A549 (cell line): ENCODE data around the gene SLCO3A1.

Source experiments
- CHD2 ChIP-seq: fragments of 150-350 bp; IDR thresholded peaks from 2 replicates; pipeline ENCODE4 v1.6.1; 2014; ENCODE audit warnings: low read length; ENCODE audit not compliant: partially characterized antibody
- CTCF ChIP-seq: fragments of >200 bp; sonication (Bioruptor Twin); formaldehyde crosslinking; IDR thresholded peaks from 3 replicates; pipeline ENCODE4 v1.5.1; 2016
- ELK1 ChIP-seq: fragments of 150-350 bp; IDR thresholded peaks from 2 replicates; pipeline ENCODE4 v1.6.1; 2014; ENCODE audit warnings: low read depth, mild to moderate bottlenecking, low read length
- EP300 ChIP-seq, 2 experiments: fragments of >200 bp; sonication (Bioruptor Twin); formaldehyde crosslinking; IDR thresholded peaks; 2 replicates in 1 of 2; 3 replicates in 1 of 2; pipeline ENCODE4 v1.6.1; 2016 to 2017
- JUN ChIP-seq, 2 experiments: fragments of >200 bp; sonication (Bioruptor Twin); formaldehyde crosslinking; IDR thresholded peaks; 2 replicates in 1 of 2; 3 replicates in 1 of 2; pipeline ENCODE4 v1.6.1; 2016 to 2017
- PBX3 ChIP-seq: IDR thresholded peaks from 2 replicates; pipeline ENCODE4 v1.6.1; 2012
- PHF8 ChIP-seq: fragments of 200-600 bp; sonication (generic); IDR thresholded peaks from 2 replicates; pipeline ENCODE4 v1.6.1; 2016; ENCODE audit warnings: low read depth, mild to moderate bottlenecking, antibody characterized with exemption, moderate library complexity, borderline replicate concordance
- POLR2A ChIP-seq: IDR thresholded peaks from 2 replicates; pipeline ENCODE4 v1.6.1; 2012; ENCODE audit warnings: mild to moderate bottlenecking, low read length
- SMC3 ChIP-seq: fragments of >200 bp; sonication (Bioruptor Twin); formaldehyde crosslinking; IDR thresholded peaks from 3 replicates; pipeline ENCODE4 v1.6.1; 2018; ENCODE audit warnings: inconsistent platforms

GRCh38 chr15:91904942-91905341 lies 51.4 kb downstream of the SLCO3A1 start:
- TF ChIP-seq POLR2A = no peak
- no peak for TF ChIP-seq CTCF
- TF ChIP-seq PBX3 = no peak
- no peak for TF ChIP-seq ELK1
- no peak for TF ChIP-seq CHD2
- TF ChIP-seq SMC3 = no peak
- TF ChIP-seq JUN (IDR thresholded peaks at IDR 0.05) = no peak
- no peak for TF ChIP-seq EP300 (IDR thresholded peaks at IDR 0.05)
- TF ChIP-seq PHF8 = no peak
